Kidney epithelial cell (primary cell): Measurements from ENCODE around the gene MRPS18A. TPM values are rescaled to one million over a fixed set of nuclear protein-coding genes. Genes with fewer than 3 reads are reported as not detected.

ENCODE experiments used
- DNase-seq: peaks from one replicate; pipeline ENCODE4 v3.0.0-alpha.2; 2010; ENCODE audit warnings: low read depth
- H3K27me3 ChIP-seq: 2 replicates; pipeline ENCODE4 v1.6.0; 2011; ENCODE audit warnings: low read length; ENCODE audit not compliant: control insufficient read depth, insufficient read depth
- H3K36me3 ChIP-seq: 2 replicates; pipeline ENCODE4 v1.5.1; 2011; ENCODE audit warnings: low read length; ENCODE audit not compliant: control insufficient read depth, insufficient read depth
- H3K4me3 ChIP-seq: 2 replicates; pipeline ENCODE4 v1.5.1; 2011; ENCODE audit warnings: low read depth, mild to moderate bottlenecking, control low read depth, low read length
- total RNA-seq: library from RNA; depleted of rRNA; stranded (reverse); fragments of >200 nt; gene quantifications from 2 replicates; pipeline ENCODE4 v1.2.3, GENCODE V29; 2015
- TF ChIP-seq, protein P1 (sequence below): IDR thresholded peaks from 2 replicates; pipeline ENCODE4 v1.5.1; 2011; ENCODE audit warnings: mild to moderate bottlenecking, moderate library complexity, low read length, control low read depth, inconsistent platforms; ENCODE audit not compliant: insufficient read depth, poor library complexity, severe bottlenecking

Gene MRPS18A
- total RNA-seq, 1 donor from 2014 or later, result 78.9 TPM

DNA sequence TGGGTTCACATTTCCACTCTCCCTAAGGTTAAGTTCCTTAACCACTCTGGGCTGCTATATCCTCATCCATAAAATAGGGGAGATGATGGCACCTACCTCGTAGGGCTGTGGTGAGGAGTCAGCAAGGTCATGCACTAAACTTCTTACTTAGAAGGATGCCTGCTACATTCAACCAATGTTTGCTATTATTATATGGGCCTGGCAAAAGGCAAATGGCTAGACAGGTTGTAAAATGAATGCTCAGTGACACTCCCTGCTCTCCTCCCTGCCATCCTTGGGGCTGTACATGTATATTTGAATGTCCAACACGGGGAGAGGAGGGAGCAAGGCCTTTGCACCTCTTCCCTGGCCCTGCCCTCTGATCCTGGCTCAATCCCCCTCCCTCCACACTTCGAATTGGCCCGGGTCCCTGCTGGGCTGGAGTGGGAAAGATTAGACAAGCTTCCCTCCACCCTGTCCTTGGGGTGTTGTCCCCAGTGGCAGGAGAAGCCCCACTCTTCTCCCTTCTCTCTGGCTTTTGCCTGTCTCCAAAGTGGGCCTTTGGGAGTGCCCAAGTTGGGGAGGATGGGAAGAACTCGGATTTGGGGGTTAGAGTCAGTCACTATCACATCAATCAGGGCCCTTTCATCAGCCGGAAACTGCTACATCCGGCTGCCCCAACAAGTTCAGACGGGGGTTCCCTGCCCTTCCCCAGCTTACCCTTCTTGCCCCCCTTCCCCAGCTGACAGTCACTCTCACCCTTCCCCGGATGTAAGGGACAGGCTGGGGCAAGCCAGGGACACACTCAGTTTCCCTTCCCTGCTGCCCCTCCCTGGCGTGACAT is 46.1 kb upstream of the MRPS18A start:
- H3K4me3 ChIP-seq, result no peak overlapping the region
- no peaks in the 10 kb centered on the region for H3K36me3 ChIP-seq
- TF ChIP-seq, protein P1, sequence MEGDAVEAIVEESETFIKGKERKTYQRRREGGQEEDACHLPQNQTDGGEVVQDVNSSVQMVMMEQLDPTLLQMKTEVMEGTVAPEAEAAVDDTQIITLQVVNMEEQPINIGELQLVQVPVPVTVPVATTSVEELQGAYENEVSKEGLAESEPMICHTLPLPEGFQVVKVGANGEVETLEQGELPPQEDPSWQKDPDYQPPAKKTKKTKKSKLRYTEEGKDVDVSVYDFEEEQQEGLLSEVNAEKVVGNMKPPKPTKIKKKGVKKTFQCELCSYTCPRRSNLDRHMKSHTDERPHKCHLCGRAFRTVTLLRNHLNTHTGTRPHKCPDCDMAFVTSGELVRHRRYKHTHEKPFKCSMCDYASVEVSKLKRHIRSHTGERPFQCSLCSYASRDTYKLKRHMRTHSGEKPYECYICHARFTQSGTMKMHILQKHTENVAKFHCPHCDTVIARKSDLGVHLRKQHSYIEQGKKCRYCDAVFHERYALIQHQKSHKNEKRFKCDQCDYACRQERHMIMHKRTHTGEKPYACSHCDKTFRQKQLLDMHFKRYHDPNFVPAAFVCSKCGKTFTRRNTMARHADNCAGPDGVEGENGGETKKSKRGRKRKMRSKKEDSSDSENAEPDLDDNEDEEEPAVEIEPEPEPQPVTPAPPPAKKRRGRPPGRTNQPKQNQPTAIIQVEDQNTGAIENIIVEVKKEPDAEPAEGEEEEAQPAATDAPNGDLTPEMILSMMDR, result no peak
- DNase-seq, result no peak
- H3K27me3 ChIP-seq, result no peaks in the 10 kb centered on the region

DNA sequence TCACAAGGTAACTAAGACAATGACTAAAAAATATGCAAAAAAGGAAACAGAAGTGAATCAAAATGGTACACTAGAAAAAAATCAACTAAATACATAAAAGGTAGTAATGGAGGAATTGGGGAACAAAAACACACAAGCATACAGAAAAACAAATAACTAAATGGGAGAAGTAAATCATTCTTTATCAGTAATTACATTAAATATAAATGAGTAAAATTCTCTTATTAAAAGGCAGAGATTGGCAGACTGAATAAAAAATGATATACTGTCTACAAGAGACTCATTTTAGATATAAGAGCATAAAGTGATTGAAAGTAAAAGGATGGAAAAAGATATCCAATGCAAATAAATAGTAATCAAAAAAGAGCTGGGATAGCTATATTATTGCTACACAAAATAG is 43.0 kb upstream of the MRPS18A start:
- Histone ChIP-seq H3K4me3 (no peak overlapping the region), H3K36me3 (no peaks in the 10 kb centered on the region), H3K27me3 (no peaks in the 10 kb centered on the region)
- no peak for DNase-seq
- TF ChIP-seq, protein P1, result no peak

DNA sequence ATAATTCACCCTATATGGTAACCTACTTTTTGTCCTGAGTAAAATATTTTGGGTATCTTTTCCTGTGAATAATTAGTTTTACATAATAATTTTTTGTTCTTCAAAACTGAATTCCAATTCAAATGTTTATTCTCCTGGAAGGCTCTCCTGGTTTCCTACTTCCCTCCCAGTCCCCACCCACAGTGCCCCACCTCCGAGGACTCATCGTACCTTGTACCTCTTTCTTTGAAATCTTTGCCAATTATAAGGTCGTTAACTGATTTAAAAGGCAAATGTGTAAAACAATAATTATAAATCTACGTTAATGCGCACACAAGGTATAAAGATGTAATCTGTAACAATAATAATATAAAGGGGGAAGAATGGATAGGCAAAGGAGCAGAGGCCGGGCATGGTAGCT is 41.9 kb upstream of the MRPS18A start:
- TF ChIP-seq, protein P1, result no peak
- Histone ChIP-seq H3K4me3 (no peak overlapping the region), H3K27me3 (no peaks in the 10 kb centered on the region), H3K36me3 (no peaks in the 10 kb centered on the region)
- no peak for DNase-seq

DNA sequence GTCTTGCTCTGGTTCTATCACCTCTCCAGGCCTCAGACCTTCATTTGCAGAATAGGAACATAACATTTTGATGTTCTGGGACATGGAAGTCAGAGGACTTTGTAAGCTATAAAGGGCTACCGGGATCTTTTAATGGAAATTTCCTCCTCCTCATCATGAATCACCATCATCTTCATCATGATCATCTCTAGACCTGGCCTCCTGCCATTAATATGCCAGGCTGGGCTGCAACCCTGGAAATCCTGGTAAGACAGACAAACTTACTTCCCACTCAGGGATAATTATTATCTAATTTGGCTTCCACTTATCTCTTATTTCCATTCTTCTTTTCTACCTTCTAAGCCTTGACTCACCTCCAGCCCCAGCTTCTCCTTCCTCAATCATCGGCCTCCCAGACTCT is 41.0 kb upstream of the MRPS18A start:
- Histone ChIP-seq H3K27me3 (no peaks in the 10 kb centered on the region), H3K36me3 (no peaks in the 10 kb centered on the region), H3K4me3 (no peak overlapping the region)
- DNase-seq, result no peak
- TF ChIP-seq, protein P1, result no peak

DNA sequence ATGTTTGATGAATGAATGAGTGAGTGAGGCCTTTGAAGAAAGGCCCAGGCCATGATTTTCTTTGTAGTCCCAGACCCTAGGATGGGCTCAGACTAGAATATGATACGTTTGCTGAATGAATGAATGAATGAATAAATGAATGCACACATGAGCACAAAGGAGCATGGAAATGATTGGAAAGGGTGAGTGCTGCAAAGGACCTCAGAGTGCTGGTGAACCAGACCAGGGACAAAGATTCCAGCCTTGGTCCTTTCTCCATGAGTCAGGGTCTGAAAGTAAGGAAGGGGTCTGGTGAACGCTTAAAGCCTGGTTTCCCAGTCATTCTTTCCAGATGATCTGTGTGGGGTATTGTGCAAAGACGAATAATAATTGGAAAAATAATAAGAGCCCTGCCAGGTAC is 40.0 kb upstream of the MRPS18A start:
- H3K36me3 ChIP-seq, result no peaks in the 10 kb centered on the region
- no peak overlapping the region for H3K4me3 ChIP-seq
- no peak for DNase-seq
- no peaks in the 10 kb centered on the region for H3K27me3 ChIP-seq
- TF ChIP-seq, protein P1, result no peak
